Activated CD4-positive, alpha-beta T cell treated with anti-CD3 and anti-CD28 coated beads, Interleukin-2, amount 50 U/mL, for 16 hours (primary cell): ENCODE measurements around the gene CD177.
"Not testable (repeated sequence)": the region's sequence is repeated elsewhere in the genome, so short reads cannot be mapped to it uniquely, and the experiment has no call there.

Experiments used
- DNase-seq: peaks from one replicate; pipeline ENCODE4 v3.0.0-alpha.2; 2020

Gene CD177

GRCh38 chr19:43336508-43336907 lies 17.0 kb upstream of the CD177 start:
- not testable (repeated sequence) for DNase-seq

GRCh38 chr19:43337737-43338136 lies 15.7 kb upstream of the CD177 start:
- no peak for DNase-seq

- no peak for DNase-seq
Observed at GRCh38 chr19:43338530-43338929, 15.0 kb upstream of the CD177 start.

- DNase-seq: not testable (repeated sequence)
Observed at GRCh38 chr19:43339243-43339930, 14.1 kb upstream of the CD177 start.

GRCh38 chr19:43340101-43340500 lies 13.4 kb upstream of the CD177 start:
- DNase-seq: not testable (repeated sequence)

GRCh38 chr19:43341098-43341497 lies 12.4 kb upstream of the CD177 start:
- DNase-seq: not testable (repeated sequence)

- not testable (repeated sequence) for DNase-seq
Observed at GRCh38 chr19:43342104-43342503, 11.4 kb upstream of the CD177 start.

- DNase-seq: not testable (repeated sequence)
Observed at GRCh38 chr19:43344347-43344925, 9.1 kb upstream of the CD177 start.

GRCh38 chr19:43349813-43350212 lies 3.7 kb upstream of the CD177 start:
- DNase-seq: not testable (repeated sequence)

- DNase-seq: no peak
Observed at GRCh38 chr19:43351998-43352746, 1.3 kb upstream of the CD177 start.

GRCh38 chr19:43354305-43354627 lies 780 bp downstream of the CD177 start:
- no peak for DNase-seq

- not testable (repeated sequence) for DNase-seq
Observed at GRCh38 chr19:43356749-43357148, 3.3 kb downstream of the CD177 start.

GRCh38 chr19:43362179-43362578 lies 8.7 kb downstream of the CD177 start:
- no peak for DNase-seq

- no peak for DNase-seq
Observed at GRCh38 chr19:43362745-43363144, 9.3 kb downstream of the CD177 start.

- DNase-seq: not testable (repeated sequence)
Observed at GRCh38 chr19:43365677-43366076, 12.2 kb downstream of the CD177 start.

GRCh38 chr19:43367822-43368221 lies 14.3 kb downstream of the CD177 start:
- DNase-seq: no peak

GRCh38 chr19:43368897-43369296 lies 15.4 kb downstream of the CD177 start:
- not testable (repeated sequence) for DNase-seq

- no peak for DNase-seq
Observed at GRCh38 chr19:43371909-43372308, 18.4 kb downstream of the CD177 start.

- DNase-seq: no peak
Observed at GRCh38 chr19:43372462-43372861, 19.0 kb downstream of the CD177 start.

GRCh38 chr19:43377624-43378023 lies 24.1 kb downstream of the CD177 start:
- not testable (repeated sequence) for DNase-seq

GRCh38 chr19:43380008-43380407 lies 26.5 kb downstream of the CD177 start:
- no peak for DNase-seq

- no peak for DNase-seq
Observed at GRCh38 chr19:43380771-43381386, 27.4 kb downstream of the CD177 start.

- DNase-seq: not testable (repeated sequence)
Observed at GRCh38 chr19:43382586-43383216, 29.2 kb downstream of the CD177 start.
